Ascending aorta (tissue), 2 donors: ENCODE results near the gene F2RL3. TPM values are rescaled to one million over a fixed set of nuclear protein-coding genes. Genes with fewer than 3 reads are reported as not detected.

ENCODE experiments used
- DNase-seq, 2 donors: peaks; one replicate each; pipeline ENCODE4 v3.0.0-alpha.2; 2019; ENCODE audit warnings: low spot score in 2 of 2
- H3K27ac ChIP-seq, 2 donors: fragments of 200-600 bp; sonication (generic); one replicate each; pipeline ENCODE4 v1.5.1; 2016 to 2017; ENCODE audit warnings: mild to moderate bottlenecking in 1 of 2
- H3K27me3 ChIP-seq: fragments of 200-600 bp; sonication (generic); one replicate; pipeline ENCODE4 v1.5.1; 2017
- H3K36me3 ChIP-seq, 2 donors: fragments of 200-600 bp; sonication (generic); one replicate each; pipeline ENCODE4 v1.5.1; 2016
- H3K4me1 ChIP-seq, 2 donors: fragments of 200-600 bp; sonication (generic); one replicate each; pipeline ENCODE4 v1.5.1; 2016 to 2017; ENCODE audit warnings: mild to moderate bottlenecking in 1 of 2
- H3K4me3 ChIP-seq, 2 donors: fragments of 200-600 bp; sonication (generic); one replicate each; pipeline ENCODE4 v1.5.1; 2016 to 2017; ENCODE audit warnings: mild to moderate bottlenecking in 1 of 2
- H3K9me3 ChIP-seq, 2 donors: fragments of 200-600 bp; sonication (generic); one replicate each; pipeline ENCODE4 v1.5.1; 2016
- intact Hi-C: fragments of 100-400 bp; cut with DNase I; formaldehyde crosslinking; loops from one replicate; pipeline ENCODE4 v1.15.1; 2023
- total RNA-seq: library from RNA; depleted of rRNA; stranded (reverse); fragments of >200 nt; gene quantifications from one replicate; pipeline ENCODE4 v1.1.0, GENCODE V29; 2016
- TF ChIP-seq, protein P1 (sequence below), 3 experiments: fragments of 200-600 bp in 2 of 3; fragments of 450-650 bp in 1 of 3; sonication (generic) in 2 of 3; IDR thresholded peaks; one replicate each; pipeline ENCODE4 v1.5.1; 2016 to 2019; ENCODE audit warnings: antibody characterized with exemption in 3 of 3, mild to moderate bottlenecking in 1 of 3, moderate library complexity in 1 of 3

Gene F2RL3
- total RNA-seq, 1 donor from 2014 or later, result 7.6 TPM

DNA sequence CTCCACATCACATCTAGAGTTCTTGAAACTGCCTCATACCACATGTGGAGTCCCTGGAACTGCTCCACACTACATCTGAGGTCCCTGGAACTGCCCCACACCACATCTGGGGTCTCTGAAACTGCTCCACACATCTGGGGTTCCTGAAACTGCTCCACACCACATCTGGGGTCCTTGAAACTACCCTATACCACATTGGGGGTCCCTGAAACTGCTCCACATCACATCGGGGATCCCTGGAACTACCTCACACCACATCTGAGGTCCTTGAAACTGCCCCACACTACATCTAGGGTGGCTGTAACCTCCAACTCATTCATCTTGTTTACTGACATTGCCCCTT, 33.8 kb downstream of the F2RL3 start:
- TF ChIP-seq, protein P1, sequence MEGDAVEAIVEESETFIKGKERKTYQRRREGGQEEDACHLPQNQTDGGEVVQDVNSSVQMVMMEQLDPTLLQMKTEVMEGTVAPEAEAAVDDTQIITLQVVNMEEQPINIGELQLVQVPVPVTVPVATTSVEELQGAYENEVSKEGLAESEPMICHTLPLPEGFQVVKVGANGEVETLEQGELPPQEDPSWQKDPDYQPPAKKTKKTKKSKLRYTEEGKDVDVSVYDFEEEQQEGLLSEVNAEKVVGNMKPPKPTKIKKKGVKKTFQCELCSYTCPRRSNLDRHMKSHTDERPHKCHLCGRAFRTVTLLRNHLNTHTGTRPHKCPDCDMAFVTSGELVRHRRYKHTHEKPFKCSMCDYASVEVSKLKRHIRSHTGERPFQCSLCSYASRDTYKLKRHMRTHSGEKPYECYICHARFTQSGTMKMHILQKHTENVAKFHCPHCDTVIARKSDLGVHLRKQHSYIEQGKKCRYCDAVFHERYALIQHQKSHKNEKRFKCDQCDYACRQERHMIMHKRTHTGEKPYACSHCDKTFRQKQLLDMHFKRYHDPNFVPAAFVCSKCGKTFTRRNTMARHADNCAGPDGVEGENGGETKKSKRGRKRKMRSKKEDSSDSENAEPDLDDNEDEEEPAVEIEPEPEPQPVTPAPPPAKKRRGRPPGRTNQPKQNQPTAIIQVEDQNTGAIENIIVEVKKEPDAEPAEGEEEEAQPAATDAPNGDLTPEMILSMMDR (IDR thresholded peaks at IDR 0.05), result no peak
- Histone ChIP-seq H3K27me3 (no peaks in the 10 kb centered on the region), H3K36me3 (no peaks in the 10 kb centered on the region), H3K4me3 (no peak overlapping the region), H3K4me1 (no peaks in the 10 kb centered on the region), H3K27ac (no peak overlapping the region), H3K9me3 (peaks cover 0 to 10% of the 10 kb centered on the region in 2 donors)
- no peak for DNase-seq
- intact Hi-C loops, result no loop called here

DNA sequence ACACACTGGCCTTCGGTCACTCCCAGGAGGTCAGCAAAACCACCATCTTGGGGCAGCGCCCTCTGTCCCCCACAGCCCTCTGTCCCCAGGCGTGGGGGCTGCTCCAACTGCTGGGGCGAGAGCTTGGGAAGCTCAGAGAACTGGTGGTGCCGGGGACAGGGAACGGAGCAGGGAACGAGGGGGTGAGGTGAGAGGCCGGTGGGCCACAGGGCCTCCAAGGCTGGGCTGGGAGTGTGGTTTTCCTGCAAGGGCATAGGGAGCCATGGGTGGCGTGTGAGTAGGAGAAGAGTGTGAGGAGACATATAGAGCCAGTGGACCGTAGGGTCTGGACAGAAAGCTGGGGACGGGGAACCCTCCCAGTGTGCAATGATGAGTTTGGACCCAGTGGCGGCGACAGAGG, 34.1 kb downstream of the F2RL3 start:
- TF ChIP-seq, protein P1 (IDR thresholded peaks at IDR 0.05), result no peak
- no peak overlapping the region for H3K27ac ChIP-seq
- H3K27me3 ChIP-seq, result no peaks in the 10 kb centered on the region
- DNase-seq, result no peak
- peaks cover 0 to 10% of the 10 kb centered on the region in 2 donors for H3K9me3 ChIP-seq
- no peaks in the 10 kb centered on the region for H3K4me1 ChIP-seq
- H3K4me3 ChIP-seq, result no peak overlapping the region
- H3K36me3 ChIP-seq, result no peaks in the 10 kb centered on the region
- intact Hi-C loops, result no loop called here

DNA sequence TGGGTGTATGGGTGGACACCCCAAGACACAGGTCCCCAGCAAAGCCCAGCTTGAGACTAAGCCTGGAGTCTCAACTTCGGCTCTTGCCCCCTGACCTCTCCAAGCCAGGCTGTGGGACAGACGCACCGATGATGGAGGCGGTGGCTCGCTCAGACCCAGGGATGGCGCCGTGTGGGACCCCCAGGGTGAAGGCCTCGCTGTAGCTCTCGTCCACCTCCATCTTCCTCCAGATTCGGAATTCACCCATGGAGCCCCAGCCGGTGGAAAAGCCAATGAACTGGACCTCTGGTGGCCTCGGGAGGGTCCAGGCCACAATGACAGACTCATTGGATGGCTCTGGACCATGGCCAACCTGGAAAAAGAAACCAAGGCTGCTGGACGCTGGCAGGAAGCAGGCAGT, 39.1 kb downstream of the F2RL3 start:
- Histone ChIP-seq H3K4me1 (no peaks in the 10 kb centered on the region), H3K9me3 (no peaks in the 10 kb centered on the region), H3K27me3 (no peaks in the 10 kb centered on the region), H3K36me3 (no peaks in the 10 kb centered on the region), H3K27ac (no peak overlapping the region), H3K4me3 (no peak overlapping the region)
- no peak for DNase-seq
- intact Hi-C loops, result no loop called here
- TF ChIP-seq, protein P1 (IDR thresholded peaks at IDR 0.05), result no peak

DNA sequence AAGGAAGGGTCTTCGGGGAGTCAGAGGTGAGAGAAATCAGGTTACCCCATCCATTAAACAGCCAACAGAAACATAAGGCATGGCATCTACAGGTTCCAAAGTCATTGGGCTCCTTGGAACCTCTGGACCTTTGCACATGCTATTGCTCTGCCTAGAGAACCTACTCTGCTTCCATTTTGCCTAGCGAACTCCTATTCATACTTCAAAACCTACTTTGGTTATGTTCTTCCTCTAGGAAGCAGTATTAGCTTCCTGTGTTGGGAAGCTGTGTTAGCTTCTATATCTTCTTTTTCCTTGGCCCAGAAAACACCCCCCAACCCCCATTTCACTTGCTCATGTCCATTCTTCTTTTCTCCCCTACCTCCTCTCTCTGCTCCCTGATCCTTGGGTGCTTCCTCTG, 39.6 kb downstream of the F2RL3 start:
- Histone ChIP-seq H3K9me3 (no peaks in the 10 kb centered on the region), H3K4me1 (no peaks in the 10 kb centered on the region), H3K36me3 (no peaks in the 10 kb centered on the region), H3K27ac (no peak overlapping the region), H3K4me3 (no peak overlapping the region), H3K27me3 (no peaks in the 10 kb centered on the region)
- no peak for DNase-seq
- intact Hi-C loops, result no loop called here
- TF ChIP-seq, protein P1 (IDR thresholded peaks at IDR 0.05), result no peak

DNA sequence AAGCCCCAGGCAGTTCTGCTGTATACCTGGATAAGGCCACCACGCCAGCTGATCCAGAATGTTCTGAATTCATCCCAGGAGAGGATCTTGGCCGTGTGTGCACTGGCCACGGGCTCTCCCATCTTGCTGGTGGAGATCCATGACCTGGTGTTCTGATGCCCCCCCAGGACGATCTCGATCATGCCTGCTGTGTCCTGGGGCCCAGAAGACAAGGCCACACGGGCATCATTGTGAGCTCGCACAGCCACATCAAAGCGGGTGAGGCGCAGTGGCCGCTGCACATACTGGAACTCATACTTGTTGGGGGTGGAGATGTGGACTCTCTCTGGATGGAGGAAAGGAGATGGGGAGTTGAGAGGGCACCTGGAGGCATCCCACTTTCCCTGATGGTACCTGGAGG, 40.1 kb downstream of the F2RL3 start:
- H3K36me3 ChIP-seq, result no peaks in the 10 kb centered on the region
- H3K27ac ChIP-seq, result no peak overlapping the region
- intact Hi-C loops, result no loop called here
- no peaks in the 10 kb centered on the region for H3K9me3 ChIP-seq
- TF ChIP-seq, protein P1 (IDR thresholded peaks at IDR 0.05), result no peak
- no peak overlapping the region for H3K4me3 ChIP-seq
- DNase-seq, result no peak
- H3K27me3 ChIP-seq, result no peaks in the 10 kb centered on the region
- no peaks in the 10 kb centered on the region for H3K4me1 ChIP-seq

DNA sequence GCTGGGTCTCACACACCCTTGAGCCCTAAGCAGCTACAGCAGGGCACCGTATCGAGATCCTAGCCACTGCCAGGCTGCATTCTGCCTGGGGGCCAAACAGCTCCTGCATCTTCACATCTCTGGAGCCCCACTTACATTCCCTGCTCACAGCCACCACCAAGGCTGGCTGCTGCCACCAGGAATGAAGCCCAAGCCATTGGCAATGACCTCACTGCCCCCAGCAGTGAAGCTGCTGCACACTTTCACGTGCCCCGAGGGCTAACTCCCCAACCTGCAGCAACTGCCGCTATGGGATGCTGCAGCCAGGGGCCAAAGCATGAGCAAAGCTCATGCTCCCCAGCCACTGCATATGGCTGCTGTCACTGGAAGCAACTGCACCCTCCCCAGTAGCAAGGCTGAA, 42.0 kb downstream of the F2RL3 start:
- no peak for DNase-seq
- no peak overlapping the region for H3K4me3 ChIP-seq

More for the DNA sequence above, 42.0 kb downstream of the F2RL3 start:
- TF ChIP-seq, protein P1 (IDR thresholded peaks at IDR 0.05), result no peak
- Histone ChIP-seq H3K27ac (no peak overlapping the region), H3K27me3 (no peaks in the 10 kb centered on the region), H3K9me3 (peaks cover 0 to 13% of the 10 kb centered on the region in 2 donors), H3K36me3 (no peaks in the 10 kb centered on the region), H3K4me1 (no peaks in the 10 kb centered on the region)
- intact Hi-C loops, result no loop called here
